ENCODE results near the gene TRPC1. TPM values are rescaled to one million over a fixed set of nuclear protein-coding genes. Genes with fewer than 3 reads are reported as not detected.

Gene TRPC1
- total RNA-seq, 1 experiment from 2014 or later, result 18.6 TPM

GRCh38 chr3:142694225-142694624 is 29.6 kb upstream of the TRPC1 start:
- no peak overlapping the region for H2BK120ac ChIP-seq (ENCODE audit: low read depth, low read length, poor library complexity, severe bottlenecking)
- no peaks in the 10 kb centered on the region for H3K4me1 ChIP-seq (ENCODE audit: insufficient read depth, low read length)
- no peak overlapping the region for H2AFZ ChIP-seq (ENCODE audit: low read length)
- H3K23ac ChIP-seq (ENCODE audit: insufficient read length, low read depth, low read length), result no peak overlapping the region
- DNase-seq, result no peak
- no peaks in the 10 kb centered on the region for H3K79me1 ChIP-seq (ENCODE audit: insufficient read depth, low read depth, low read length, poor library complexity, severe bottlenecking)
- H2BK5ac ChIP-seq (ENCODE audit: insufficient read length, low read length), result no peak overlapping the region
- H3K23me2 ChIP-seq (ENCODE audit: insufficient read length, low read depth, low read length, poor library complexity, severe bottlenecking), result no peaks in the 10 kb centered on the region
- H3K36me3 Mint-ChIP-seq (ENCODE audit: insufficient read depth in 1 of 3, low read depth in 3 of 3), result peaks cover 0 to 2% (median 0%) of the 10 kb centered on the region in 3 experiments; a peak in 1 of 7 replicates
- H2BK20ac ChIP-seq (ENCODE audit: low read depth, low read length, poor library complexity, severe bottlenecking), result no peak overlapping the region
- H4K20me1 ChIP-seq (ENCODE audit: control insufficient read depth, insufficient read depth, insufficient read length), result no peaks in the 10 kb centered on the region
- H3K4me2 ChIP-seq (ENCODE audit: insufficient read depth, insufficient read length, low read length), result no peak overlapping the region
- no peak overlapping the region for H3K4ac ChIP-seq (ENCODE audit: low read depth, low read length)
- no peak overlapping the region for H3K27ac ChIP-seq (ENCODE audit: insufficient read length, low read depth, low read length)
- H2BK15ac ChIP-seq (ENCODE audit: low read depth, low read length), result no peak overlapping the region
- no peaks in the 10 kb centered on the region for H3K9me3 ChIP-seq (ENCODE audit: control insufficient read depth, low read depth, low read length)
- no peak overlapping the region for H3K18ac ChIP-seq (ENCODE audit: insufficient read length, low read depth, low read length)
- H3T11ph ChIP-seq (ENCODE audit: low read length), result no peak overlapping the region
- H3K9me3 Mint-ChIP-seq, result no peaks in the 10 kb centered on the region
- H3K56ac ChIP-seq (ENCODE audit: insufficient read length, low read depth, low read length), result no peak overlapping the region
- no peaks in the 10 kb centered on the region for H3K27me3 ChIP-seq (ENCODE audit: insufficient read depth, low read length)
- H4K8ac ChIP-seq (replicated peaks; ENCODE audit: insufficient read length, low read depth, low read length), result no peak overlapping the region
- no peak overlapping the region for H3K9ac ChIP-seq (ENCODE audit: extremely low read depth, insufficient read length, low read length)
- no peak overlapping the region for H4K5ac ChIP-seq (ENCODE audit: insufficient read length, low read depth, low read length)
- no peak for TF ChIP-seq CTCF (conservative IDR thresholded peaks at IDR 0.05)
- no peak overlapping the region; a peak in 1 of 5 replicates for H3K4me3 Mint-ChIP-seq
- H4K91ac ChIP-seq (ENCODE audit: insufficient read length, low read depth, low read length), result no peak overlapping the region
- H3K27ac Mint-ChIP-seq, result no peak overlapping the region
- no peaks in the 10 kb centered on the region for H3K79me2 ChIP-seq (ENCODE audit: insufficient read depth, low read length)
- WGBS (ENCODE audit: extremely low coverage, insufficient read length, low lambda C conversion rate), result no CpG with 5 or more reads among the region's 1 CpG
- no peak overlapping the region for H2AK5ac ChIP-seq (ENCODE audit: insufficient read length, low read length)
- H3K27me3 Mint-ChIP-seq (ENCODE audit: low read depth), result no peaks in the 10 kb centered on the region
- no peak overlapping the region for H3K14ac ChIP-seq (ENCODE audit: insufficient read depth, low read length)
- no peaks in the 10 kb centered on the region for H3K4me1 Mint-ChIP-seq
- H2BK12ac ChIP-seq (ENCODE audit: insufficient read length, low read depth, low read length), result no peak overlapping the region
